Smooth muscle cell (in vitro differentiated cells): ENCODE data around the gene HACD3. TPM values are rescaled to one million over a fixed set of nuclear protein-coding genes. Genes with fewer than 3 reads are reported as not detected.

Experiments used
- DNase-seq: peaks from one replicate; lab custom pipeline; 2025; ENCODE audit not compliant: unreplicated experiment; lab: John Stamatoyannopoulos, UW
- H2AFZ ChIP-seq: fragments of 200-600 bp; sonication (generic); 2 replicates; pipeline ENCODE4 v1.6.0; 2016; ENCODE audit warnings: antibody characterized with exemption, low read depth, mild to moderate bottlenecking
- H3F3A ChIP-seq: fragments of 200-600 bp; sonication (generic); 2 replicates; pipeline ENCODE4 v1.6.0; 2017; ENCODE audit warnings: antibody characterized with exemption, low read depth
- H3K27ac ChIP-seq: fragments of 200-600 bp; sonication (generic); 2 replicates; pipeline ENCODE4 v1.5.1; 2016; ENCODE audit warnings: low read depth, mild to moderate bottlenecking
- H3K27me3 ChIP-seq: fragments of 200-600 bp; sonication (generic); 2 replicates; pipeline ENCODE4 v1.6.1; 2016; ENCODE audit warnings: low read depth, mild to moderate bottlenecking
- H3K36me3 ChIP-seq: fragments of 200-600 bp; sonication (generic); 2 replicates; pipeline ENCODE4 v1.5.1; 2016; ENCODE audit warnings: low read depth
- H3K4me1 ChIP-seq: fragments of 200-600 bp; sonication (generic); 2 replicates; pipeline ENCODE4 v1.5.1; 2016; ENCODE audit warnings: low read depth
- H3K4me2 ChIP-seq: fragments of 200-600 bp; sonication (generic); 2 replicates; pipeline ENCODE4 v1.6.0; 2016; ENCODE audit warnings: mild to moderate bottlenecking
- H3K4me3 ChIP-seq: fragments of 200-600 bp; sonication (generic); 2 replicates; pipeline ENCODE4 v1.5.1; 2016; ENCODE audit warnings: mild to moderate bottlenecking
- H3K79me2 ChIP-seq: fragments of 200-600 bp; sonication (generic); 2 replicates; pipeline ENCODE4 v1.6.0; 2016; ENCODE audit warnings: low read depth, mild to moderate bottlenecking
- H3K9ac ChIP-seq: fragments of 200-600 bp; sonication (generic); 2 replicates; pipeline ENCODE4 v1.6.0; 2016; ENCODE audit warnings: low read depth
- H3K9me3 ChIP-seq: fragments of 200-600 bp; sonication (generic); replicated peaks from 2 replicates; pipeline ENCODE4 v1.5.1; 2016; ENCODE audit warnings: low read depth
- H4K20me1 ChIP-seq: fragments of 200-600 bp; sonication (generic); 2 replicates; pipeline ENCODE4 v1.6.0; 2016; ENCODE audit warnings: low read depth
- WGBS: methylation state at CpG from one replicate; pipeline ENCODE4 v1.1.7; 2016; ENCODE audit warnings: low lambda C conversion rate; 5-methylcytosine and 5-hydroxymethylcytosine counted together
- polyA plus RNA-seq: library from polyadenylated mRNA; unstranded; fragments of >200 nt; fragmentation: Nextera tagmentation; extraction: Ambion mirVana; gene quantifications from 2 replicates; pipeline ENCODE4 v1.2.1, GENCODE V29; 2016
- total RNA-seq: library from RNA; depleted of rRNA; stranded (reverse); fragments of >200 nt; gene quantifications from 2 replicates; pipeline ENCODE4 v1.2.3, GENCODE V29; 2014
- TF ChIP-seq, protein P1 (sequence below): fragments of 200-600 bp; sonication (generic); IDR thresholded peaks from 2 replicates; pipeline ENCODE4 v1.5.1; 2017; ENCODE audit warnings: borderline replicate concordance, mild to moderate bottlenecking, antibody characterized with exemption; ENCODE audit not compliant: insufficient read depth, poor library complexity, severe bottlenecking

The HACD3 gene
- total and polyA plus RNA-seq, 2 experiments from 2014 or later, result 73.8 to 107 TPM

DNA sequence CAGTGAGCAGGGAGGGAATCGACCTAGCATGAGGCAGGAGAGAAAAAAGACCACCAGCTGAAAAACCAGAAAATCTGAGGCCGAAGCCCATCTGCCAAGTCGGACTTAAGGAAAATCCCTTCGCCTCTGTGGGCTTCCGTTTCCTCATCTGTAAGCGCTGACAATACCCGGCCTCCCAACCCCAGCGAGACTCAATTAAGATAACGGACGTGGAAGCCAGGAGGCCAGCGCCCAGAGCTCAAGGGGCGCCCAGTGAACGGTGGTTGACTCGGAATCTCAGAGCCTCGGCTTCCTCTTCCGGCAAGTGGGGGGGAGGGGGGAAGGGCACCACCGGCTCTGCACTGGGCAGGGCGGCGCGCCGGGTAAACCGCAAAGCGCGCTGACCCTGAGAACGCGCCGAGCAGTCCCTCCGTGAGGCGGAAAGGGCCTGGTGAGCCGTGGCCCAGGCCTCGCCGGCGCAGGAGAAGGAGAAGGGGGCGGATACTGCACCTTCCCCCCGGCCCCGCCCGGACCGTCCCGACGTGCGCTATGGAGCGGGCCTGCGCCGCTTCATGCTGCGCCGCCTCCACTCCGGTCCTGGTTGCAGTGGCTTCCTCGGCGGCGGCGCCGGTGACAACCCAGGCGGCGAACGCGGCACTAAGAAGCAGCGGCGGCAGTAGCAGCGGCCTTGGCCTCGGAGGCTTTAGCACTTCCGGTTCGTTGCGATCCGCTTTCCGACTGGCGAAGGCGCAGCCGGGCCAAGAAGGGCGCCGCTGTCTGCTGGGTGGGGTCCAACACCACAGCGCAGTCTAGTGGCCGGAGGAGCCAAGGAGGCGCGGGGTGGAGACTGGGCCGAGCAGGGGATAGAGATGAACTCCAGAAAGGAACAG is 13.0 kb upstream of the HACD3 start, which contains the start of gene DPP8:
DPP8 (minus strand) TSS at position 693 of the 869 bp plus-strand sequence. CDS start 5,136 bp downstream, outside the sequence.
- Histone ChIP-seq H4K20me1 (peaks cover 20% of the 10 kb centered on the region), H3F3A (peaks cover 9% of the 10 kb centered on the region), H3K27me3 (no peaks in the 10 kb centered on the region), H3K79me2 (peaks cover 25% of the 10 kb centered on the region), H2AFZ (peak within 1 kb of the TSS; percentile 89), H3K4me2 (peak within 1 kb of the TSS; percentile 98), H3K9ac (peak within 1 kb of the TSS; percentile 93), H3K4me3 (peak within 1 kb of the TSS; percentile 86), H3K27ac (peak within 1 kb of the TSS; percentile 83), H3K36me3 (no peaks in the 10 kb centered on the region), H3K4me1 (peaks cover 12% of the 10 kb centered on the region), H3K9me3 (no peaks in the 10 kb centered on the region)
- TF ChIP-seq, protein P1, sequence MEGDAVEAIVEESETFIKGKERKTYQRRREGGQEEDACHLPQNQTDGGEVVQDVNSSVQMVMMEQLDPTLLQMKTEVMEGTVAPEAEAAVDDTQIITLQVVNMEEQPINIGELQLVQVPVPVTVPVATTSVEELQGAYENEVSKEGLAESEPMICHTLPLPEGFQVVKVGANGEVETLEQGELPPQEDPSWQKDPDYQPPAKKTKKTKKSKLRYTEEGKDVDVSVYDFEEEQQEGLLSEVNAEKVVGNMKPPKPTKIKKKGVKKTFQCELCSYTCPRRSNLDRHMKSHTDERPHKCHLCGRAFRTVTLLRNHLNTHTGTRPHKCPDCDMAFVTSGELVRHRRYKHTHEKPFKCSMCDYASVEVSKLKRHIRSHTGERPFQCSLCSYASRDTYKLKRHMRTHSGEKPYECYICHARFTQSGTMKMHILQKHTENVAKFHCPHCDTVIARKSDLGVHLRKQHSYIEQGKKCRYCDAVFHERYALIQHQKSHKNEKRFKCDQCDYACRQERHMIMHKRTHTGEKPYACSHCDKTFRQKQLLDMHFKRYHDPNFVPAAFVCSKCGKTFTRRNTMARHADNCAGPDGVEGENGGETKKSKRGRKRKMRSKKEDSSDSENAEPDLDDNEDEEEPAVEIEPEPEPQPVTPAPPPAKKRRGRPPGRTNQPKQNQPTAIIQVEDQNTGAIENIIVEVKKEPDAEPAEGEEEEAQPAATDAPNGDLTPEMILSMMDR, result peak; percentile 80
- WGBS, result under 1% methylated on average over 66 of the region's 75 CpGs
- peak; percentile 74 for DNase-seq

DNA sequence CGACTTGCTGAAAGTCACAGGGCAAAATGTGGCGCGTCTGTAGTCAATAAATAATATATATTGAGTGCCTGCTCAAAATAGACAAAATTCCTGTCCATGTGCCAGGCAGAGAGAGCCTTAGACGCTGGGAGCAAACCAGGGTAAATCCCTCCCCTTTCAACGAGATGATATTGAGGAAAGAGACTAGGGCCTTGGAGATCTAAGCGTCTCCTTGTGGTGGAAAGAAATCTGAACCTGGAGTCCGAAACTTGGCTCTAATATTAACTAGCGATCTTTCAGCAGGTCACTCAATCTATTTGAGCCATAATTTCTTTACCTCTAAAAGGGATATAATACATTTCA is 12.4 kb upstream of the HACD3 start:
- Histone ChIP-seq H3K9me3 (no peaks in the 10 kb centered on the region), H3K27me3 (no peaks in the 10 kb centered on the region), H3K9ac (no peak overlapping the region), H3K36me3 (no peaks in the 10 kb centered on the region), H3K4me3 (peak overlapping the region; percentile 86), H2AFZ (peak overlapping the region; percentile 75), H3K79me2 (peaks cover 25% of the 10 kb centered on the region), H3K27ac (no peak overlapping the region), H4K20me1 (peaks cover 20% of the 10 kb centered on the region), H3K4me1 (peaks cover 12% of the 10 kb centered on the region), H3F3A (peaks cover 9% of the 10 kb centered on the region), H3K4me2 (peak overlapping the region; percentile 98)
- TF ChIP-seq, protein P1, result no peak
- no peak for DNase-seq
- WGBS, result 39% methylated on average over 8 of the region's 8 CpGs

DNA sequence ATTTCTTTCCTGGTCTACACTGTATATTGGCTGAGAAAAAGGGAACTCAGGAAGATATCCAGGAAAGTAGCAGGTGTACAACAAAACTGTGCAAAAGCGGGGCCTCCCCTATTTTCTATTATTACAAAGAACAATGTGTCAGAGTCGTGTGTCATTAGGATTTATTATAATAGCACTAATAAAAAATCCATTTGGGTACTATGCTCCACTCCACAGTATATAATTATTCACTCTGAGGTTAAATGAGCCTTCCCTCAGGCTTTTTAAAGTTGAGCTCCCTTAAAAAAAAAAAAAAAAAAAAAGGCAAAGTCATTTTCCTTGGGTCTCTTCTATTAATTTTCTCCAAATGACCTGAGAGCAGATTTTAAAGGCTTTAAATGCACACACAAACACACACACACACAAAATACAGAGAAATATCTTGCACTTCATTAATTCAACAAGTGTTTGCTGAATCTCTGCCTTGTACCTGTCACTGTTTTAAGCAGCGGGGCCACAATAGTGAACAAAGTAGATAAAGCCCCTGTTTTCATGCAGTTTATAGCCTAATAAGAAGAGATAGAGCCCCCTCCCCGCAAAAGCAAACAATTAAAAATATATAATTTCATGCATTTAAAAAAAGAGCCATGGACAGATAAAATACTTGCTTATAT is 11.5 kb upstream of the HACD3 start:
- Histone ChIP-seq H3K79me2 (peaks cover 25% of the 10 kb centered on the region), H3K27me3 (no peaks in the 10 kb centered on the region), H3F3A (peaks cover 9% of the 10 kb centered on the region), H4K20me1 (peaks cover 20% of the 10 kb centered on the region), H3K4me2 (no peak overlapping the region), H3K36me3 (no peaks in the 10 kb centered on the region), H3K4me1 (peaks cover 12% of the 10 kb centered on the region), H2AFZ (no peak overlapping the region), H3K27ac (no peak overlapping the region), H3K4me3 (no peak overlapping the region), H3K9me3 (no peaks in the 10 kb centered on the region), H3K9ac (no peak overlapping the region)
- WGBS, result 89% methylated on average over 4 of the region's 4 CpGs
- TF ChIP-seq, protein P1, result no peak
- no peak for DNase-seq
